PC-3 (cell line): ENCODE results near the gene TSHZ3. TPM values are rescaled to one million over a fixed set of nuclear protein-coding genes. Genes with fewer than 3 reads are reported as not detected.

Source experiments
- ATAC-seq: fragments of 200-7000 bp; cut with Tn5 transposase; 2 replicates; pipeline ENCODE4 v1.9.1; 2020; ENCODE audit warnings: mild to moderate bottlenecking, moderate library complexity
- BruUV-seq: library from RNA; stranded (reverse); fragments of 400-500 nt; replicated peaks from 2 replicates; lab custom pipeline; 2021; lab: Mats Ljungman, UMichigan
- CTCF ChIA-PET: fragments of 300-600 bp; sonication (Branson Sonifier 250); formaldehyde crosslinking; loops from one replicate; lab custom pipeline; 2022; ENCODE audit warnings: antibody characterized with exemption; lab: Charles Lee
- POLR2A ChIA-PET: fragments of 300-600 bp; sonication (Branson Sonifier 250); formaldehyde crosslinking; loops from one replicate; lab custom pipeline; 2022; ENCODE audit warnings: antibody characterized with exemption; ENCODE audit not compliant: unreplicated experiment; lab: Charles Lee
- DNase-seq: peaks from one replicate; pipeline ENCODE4 v3.0.0-alpha.2; 2015
- H2AFZ ChIP-seq: fragments of 300-600 bp; sonication (generic); 2 replicates; pipeline ENCODE4 v1.6.0; 2016; ENCODE audit warnings: antibody characterized with exemption, low read length
- H3F3A ChIP-seq: fragments of 300-600 bp; sonication (generic); one replicate; pipeline ENCODE4 v1.6.0; 2017; ENCODE audit warnings: antibody characterized with exemption, low read length, control low read depth, mild to moderate bottlenecking; ENCODE audit not compliant: unreplicated experiment
- H3K27ac ChIP-seq: fragments of 300-600 bp; sonication (generic); 2 replicates; pipeline ENCODE4 v1.5.1; 2016; ENCODE audit warnings: mild to moderate bottlenecking, low read length
- H3K27me3 ChIP-seq: fragments of 300-600 bp; sonication (generic); 2 replicates; pipeline ENCODE4 v1.6.1; 2016; ENCODE audit warnings: low read length, mixed read lengths
- H3K36me3 ChIP-seq: fragments of 300-600 bp; sonication (generic); 2 replicates; pipeline ENCODE4 v1.6.1; 2016; ENCODE audit warnings: low read depth, mixed run types, low read length, mixed read lengths
- H3K4me1 ChIP-seq: fragments of 300-600 bp; sonication (generic); 2 replicates; pipeline ENCODE4 v1.5.1; 2016; ENCODE audit warnings: low read length; ENCODE audit not compliant: insufficient read depth
- H3K4me2 ChIP-seq: fragments of 300-600 bp; sonication (generic); 2 replicates; pipeline ENCODE4 v1.6.0; 2016; ENCODE audit warnings: low read length
- H3K4me3 ChIP-seq: fragments of 300-600 bp; sonication (generic); 2 replicates; pipeline ENCODE4 v1.5.1; 2016; ENCODE audit warnings: mild to moderate bottlenecking, low read length, mixed read lengths
- H3K79me2 ChIP-seq: fragments of 300-600 bp; sonication (generic); 2 replicates; pipeline ENCODE4 v1.6.1; 2017; ENCODE audit warnings: low read length, mixed read lengths
- H3K9ac ChIP-seq: fragments of 300-600 bp; sonication (generic); 2 replicates; pipeline ENCODE4 v1.6.0; 2016; ENCODE audit warnings: mild to moderate bottlenecking, low read length
- H3K9me2 ChIP-seq: fragments of 300-600 bp; sonication (generic); replicated peaks from 2 replicates; pipeline ENCODE4 v1.6.1; 2016; ENCODE audit warnings: mixed run types, low read length, mixed read lengths
- H3K9me3 ChIP-seq: fragments of 300-600 bp; sonication (generic); 2 replicates; pipeline ENCODE4 v1.6.1; 2016; ENCODE audit warnings: low read length, mixed read lengths
- H4K20me1 ChIP-seq: fragments of 300-600 bp; sonication (generic); 2 replicates; pipeline ENCODE4 v1.6.1; 2016; ENCODE audit warnings: low read length, mixed read lengths
- EZH2 ChIP-seq: fragments of 300-600 bp; sonication (generic); IDR thresholded peaks from one replicate; pipeline ENCODE4 v1.6.1; 2017; ENCODE audit warnings: antibody characterized with exemption, mild to moderate bottlenecking, low read length; ENCODE audit not compliant: unreplicated experiment
- EZH2phosphoT487 ChIP-seq: fragments of 300-600 bp; sonication (generic); IDR thresholded peaks from 2 replicates; pipeline ENCODE4 v1.6.1; 2018; ENCODE audit warnings: mild to moderate bottlenecking, antibody characterized with exemption, low read length, borderline replicate concordance
- intact Hi-C: fragments of 100-400 bp; cut with micrococcal nuclease; formaldehyde crosslinking; loops from 2 replicates; pipeline ENCODE4 v1.9.0; 2023
- total RNA-seq: library from RNA; depleted of rRNA; stranded (reverse); fragments of >200 nt; gene quantifications from 2 replicates; pipeline ENCODE4 v1.2.3, GENCODE V29; 2014
- TF ChIP-seq, protein P1 (sequence below): fragments of 300-600 bp; sonication (generic); conservative IDR thresholded peaks from 2 replicates; pipeline ENCODE4 v1.5.1; 2017; ENCODE audit warnings: antibody characterized with exemption, low read depth, mild to moderate bottlenecking, low read length

Gene TSHZ3
- total RNA-seq, 1 experiment from 2014 or later: 0.18 TPM

DNA sequence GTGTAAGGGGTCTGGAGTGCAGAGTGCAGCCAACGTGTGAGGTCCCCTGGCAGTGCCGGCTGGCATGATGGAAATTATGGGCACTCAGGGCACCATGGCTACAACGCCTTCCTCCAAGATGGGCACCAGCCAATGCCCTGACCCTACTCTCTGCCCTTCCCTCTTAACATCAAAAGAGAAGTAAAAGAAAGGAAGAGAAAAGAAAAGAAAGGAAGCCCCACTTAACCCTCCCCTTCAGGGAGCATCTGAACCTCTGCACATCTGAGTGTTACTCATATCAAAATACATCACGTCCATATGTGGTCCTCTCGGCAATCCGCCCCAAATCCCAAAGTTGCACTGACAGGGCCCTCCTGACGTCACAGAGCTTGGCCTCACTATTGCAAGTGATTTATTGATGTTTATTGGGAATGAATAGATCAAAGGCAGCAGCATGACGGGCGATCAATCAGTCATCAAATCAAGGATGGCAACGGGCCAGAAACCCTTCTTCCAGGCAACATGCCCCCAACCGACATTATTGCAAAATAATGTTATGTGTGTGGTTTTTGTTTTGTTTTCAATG is 1.3 kb downstream of the TSHZ3 start:
- no peak overlapping the region for H3K27ac ChIP-seq
- no TSS peak for BruUV-seq
- no peaks in the 10 kb centered on the region for H3K9me3 ChIP-seq
- ChIA-PET CTCF (no interaction called here), POLR2A (no interaction called here)
- intact Hi-C loops: no loop called here
- H3K9me2 ChIP-seq: no peaks in the 10 kb centered on the region
- H2AFZ ChIP-seq: no peak overlapping the region
- H3K9ac ChIP-seq: no peak overlapping the region
- no peaks in the 10 kb centered on the region for H3K36me3 ChIP-seq
- no peak for ATAC-seq
- H4K20me1 ChIP-seq: no peaks in the 10 kb centered on the region
- H3K4me2 ChIP-seq: no peak overlapping the region
- 0 out of 2 replicates have a peak, but pooled peaks cover 6% of the 10 kb centered on the region for H3K27me3 ChIP-seq
- H3K79me2 ChIP-seq: no peaks in the 10 kb centered on the region
- TF ChIP-seq, protein P1, sequence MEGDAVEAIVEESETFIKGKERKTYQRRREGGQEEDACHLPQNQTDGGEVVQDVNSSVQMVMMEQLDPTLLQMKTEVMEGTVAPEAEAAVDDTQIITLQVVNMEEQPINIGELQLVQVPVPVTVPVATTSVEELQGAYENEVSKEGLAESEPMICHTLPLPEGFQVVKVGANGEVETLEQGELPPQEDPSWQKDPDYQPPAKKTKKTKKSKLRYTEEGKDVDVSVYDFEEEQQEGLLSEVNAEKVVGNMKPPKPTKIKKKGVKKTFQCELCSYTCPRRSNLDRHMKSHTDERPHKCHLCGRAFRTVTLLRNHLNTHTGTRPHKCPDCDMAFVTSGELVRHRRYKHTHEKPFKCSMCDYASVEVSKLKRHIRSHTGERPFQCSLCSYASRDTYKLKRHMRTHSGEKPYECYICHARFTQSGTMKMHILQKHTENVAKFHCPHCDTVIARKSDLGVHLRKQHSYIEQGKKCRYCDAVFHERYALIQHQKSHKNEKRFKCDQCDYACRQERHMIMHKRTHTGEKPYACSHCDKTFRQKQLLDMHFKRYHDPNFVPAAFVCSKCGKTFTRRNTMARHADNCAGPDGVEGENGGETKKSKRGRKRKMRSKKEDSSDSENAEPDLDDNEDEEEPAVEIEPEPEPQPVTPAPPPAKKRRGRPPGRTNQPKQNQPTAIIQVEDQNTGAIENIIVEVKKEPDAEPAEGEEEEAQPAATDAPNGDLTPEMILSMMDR: no peak
- TF ChIP-seq EZH2phosphoT487: no peak
- TF ChIP-seq EZH2: no peak
- no peaks in the 10 kb centered on the region for H3F3A ChIP-seq
- no peak for DNase-seq
- H3K4me1 ChIP-seq: no peaks in the 10 kb centered on the region
- no peak overlapping the region for H3K4me3 ChIP-seq

DNA sequence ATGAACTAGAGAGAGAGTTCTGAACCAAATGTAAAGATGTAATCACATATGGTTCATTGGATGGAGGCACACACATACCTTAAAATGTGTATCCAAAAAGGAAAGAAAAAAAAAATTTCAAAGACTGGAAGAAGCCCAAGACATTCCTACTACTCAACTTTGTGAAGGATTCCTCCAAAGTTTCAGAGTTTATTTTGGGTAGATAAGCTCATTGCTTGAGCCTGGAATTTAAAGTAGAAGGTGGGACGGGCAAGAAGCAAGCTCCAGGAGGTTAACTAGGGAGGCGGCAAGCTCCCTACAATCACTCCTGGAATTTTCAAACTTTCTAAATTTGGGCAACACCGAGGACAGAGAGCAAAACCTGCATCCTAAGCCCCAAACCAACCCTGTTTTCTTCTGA is 1.9 kb downstream of the TSHZ3 start:
- Histone ChIP-seq H3F3A (no peaks in the 10 kb centered on the region), H3K9ac (no peak overlapping the region), H3K79me2 (no peaks in the 10 kb centered on the region), H3K27me3 (0 out of 2 replicates have a peak, but pooled peaks cover 6% of the 10 kb centered on the region), H2AFZ (no peak overlapping the region), H3K36me3 (no peaks in the 10 kb centered on the region), H3K9me3 (no peaks in the 10 kb centered on the region), H3K9me2 (no peaks in the 10 kb centered on the region), H4K20me1 (no peaks in the 10 kb centered on the region), H3K4me2 (no peak overlapping the region), H3K4me3 (no peak overlapping the region), H3K4me1 (no peaks in the 10 kb centered on the region), H3K27ac (no peak overlapping the region)
- no peak for TF ChIP-seq EZH2phosphoT487
- TF ChIP-seq, protein P1: no peak
- TF ChIP-seq EZH2: no peak
- intact Hi-C loops: no loop called here
- ChIA-PET CTCF (no interaction called here), POLR2A (no interaction called here)
- ATAC-seq: no peak
- BruUV-seq: no TSS peak
- no peak for DNase-seq
